Liver (tissue), 9 donors: ENCODE measurements around the gene HNRNPUL2. TPM values are rescaled to one million over a fixed set of nuclear protein-coding genes. Genes with fewer than 3 reads are reported as not detected.

Experiments used
- DNase-seq: peaks from one replicate; pipeline ENCODE4 v3.0.0-alpha.2; 2017; ENCODE audit warnings: low spot score
- H3K27ac ChIP-seq, 2 donors: one replicate each; pipeline ENCODE4 v1.7.0; 2013; ENCODE audit warnings: inconsistent platforms in 2 of 2, low read length in 2 of 2, control low read depth in 1 of 2, low read depth in 1 of 2, mild to moderate bottlenecking in 1 of 2
- H3K27me3 ChIP-seq, 4 donors: one replicate each; pipeline versions ENCODE4 v1.6.1 to v1.7.0; 2013; ENCODE audit warnings: low read length in 3 of 4, inconsistent platforms in 1 of 4, mild to moderate bottlenecking in 1 of 4, moderate library complexity in 1 of 4; ENCODE audit not compliant: control insufficient read depth in 4 of 4, insufficient read depth in 4 of 4
- H3K36me3 ChIP-seq, 4 donors: one replicate each; pipeline versions ENCODE4 v1.6.1 to v1.7.0; 2013; ENCODE audit warnings: low read length in 3 of 4, mild to moderate bottlenecking in 3 of 4, low read depth in 1 of 4, moderate library complexity in 1 of 4; ENCODE audit not compliant: control insufficient read depth in 4 of 4, insufficient read depth in 3 of 4
- H3K4me1 ChIP-seq, 4 donors: one replicate each; pipeline versions ENCODE4 v1.6.1 to v1.7.0; 2013; ENCODE audit warnings: low read length in 3 of 4, mild to moderate bottlenecking in 3 of 4, moderate library complexity in 1 of 4; ENCODE audit not compliant: control insufficient read depth in 4 of 4, insufficient read depth in 4 of 4
- H3K4me3 ChIP-seq, 3 donors: one replicate each; pipeline versions ENCODE4 v1.6.1 to v1.7.0; 2013; ENCODE audit warnings: low read length in 3 of 3, control low read depth in 1 of 3, low read depth in 1 of 3, mild to moderate bottlenecking in 1 of 3
- H3K9ac ChIP-seq, 2 donors: one replicate each; pipeline ENCODE4 v1.7.0; 2013; ENCODE audit warnings: low read length in 2 of 2, mild to moderate bottlenecking in 2 of 2, moderate library complexity in 2 of 2, control low read depth in 1 of 2, low read depth in 1 of 2
- H3K9me3 ChIP-seq, 4 donors: one replicate each; pipeline versions ENCODE4 v1.6.1 to v1.7.0; 2013; ENCODE audit warnings: low read length in 3 of 4; ENCODE audit not compliant: control insufficient read depth in 4 of 4
- EGR1 ChIP-seq, 2 donors: IDR thresholded peaks; 2 replicates each; pipeline ENCODE4 v1.6.1; 2016 to 2018; ENCODE audit warnings: antibody characterized with exemption in 2 of 2, low read depth in 2 of 2
- FOXA1 ChIP-seq: IDR thresholded peaks from 2 replicates; pipeline ENCODE4 v1.6.1; 2016; ENCODE audit warnings: antibody characterized with exemption
- FOXA2 ChIP-seq: IDR thresholded peaks from 2 replicates; pipeline ENCODE4 v1.6.1; 2016; ENCODE audit warnings: antibody characterized with exemption
- GABPA ChIP-seq, 2 donors: IDR thresholded peaks in 1 of 2; conservative IDR thresholded peaks in 1 of 2; 2 replicates each; pipeline ENCODE4 v1.6.1; 2016; ENCODE audit warnings: antibody characterized with exemption in 2 of 2, mild to moderate bottlenecking in 1 of 2, moderate library complexity in 1 of 2
- HNF4A ChIP-seq, 2 donors: conservative IDR thresholded peaks; 2 replicates each; pipeline ENCODE4 v1.6.1; 2016; ENCODE audit warnings: antibody characterized with exemption in 2 of 2, mild to moderate bottlenecking in 2 of 2
- HNF4G ChIP-seq: IDR thresholded peaks from 2 replicates; pipeline ENCODE4 v1.6.1; 2016; ENCODE audit warnings: antibody characterized with exemption
- JUND ChIP-seq, 2 donors: IDR thresholded peaks; 2 replicates each; pipeline ENCODE4 v1.6.1; 2016; ENCODE audit warnings: antibody characterized with exemption in 2 of 2
- NR2F2 ChIP-seq: IDR thresholded peaks from 2 replicates; pipeline ENCODE4 v1.6.1; 2016; ENCODE audit warnings: antibody characterized with exemption
- RAD21 ChIP-seq, 2 donors: IDR thresholded peaks; 2 replicates each; pipeline ENCODE4 v1.6.1; 2016; ENCODE audit warnings: antibody characterized with exemption in 2 of 2, mild to moderate bottlenecking in 2 of 2
- RXRA ChIP-seq, 2 donors: IDR thresholded peaks; 2 replicates each; pipeline ENCODE4 v1.6.1; 2017 to 2018; ENCODE audit warnings: antibody characterized with exemption in 2 of 2, mild to moderate bottlenecking in 1 of 2
- SP1 ChIP-seq: IDR thresholded peaks from 2 replicates; pipeline ENCODE4 v1.6.1; 2018; ENCODE audit warnings: antibody characterized with exemption, mild to moderate bottlenecking
- TAF1 ChIP-seq: conservative IDR thresholded peaks from 2 replicates; pipeline ENCODE4 v1.6.1; 2016; ENCODE audit warnings: antibody characterized with exemption, mild to moderate bottlenecking
- YY1 ChIP-seq: IDR thresholded peaks from 2 replicates; pipeline ENCODE4 v1.6.1; 2016; ENCODE audit warnings: antibody characterized with exemption, mild to moderate bottlenecking
- WGBS: extraction: QIAGEN DNeasy Blood & Tissue Kit; methylation state at CpG from one replicate; pipeline ENCODE4 v1.1.7; 2013; 5-methylcytosine and 5-hydroxymethylcytosine counted together
- polyA plus RNA-seq, 2 donors: library from polyadenylated mRNA; stranded (reverse) in 1 of 2; unstranded in 1 of 2; fragments of 200-250 nt in 1 of 2; fragments of >200 nt in 1 of 2; fragmentation: Nextera tagmentation in 1 of 2; extraction: Ambion mirVana in 1 of 2; gene quantifications; one replicate each; pipeline versions ENCODE4 v1.2.1 to v1.2.3, GENCODE V29; 2013 to 2015
- total RNA-seq, 2 donors: library from RNA; depleted of rRNA; stranded (reverse); fragments of >200 nt; gene quantifications; one replicate each; pipeline ENCODE4 v1.2.3, GENCODE V29; 2014
- TF ChIP-seq, protein P1 (sequence below): IDR thresholded peaks from 2 replicates; pipeline ENCODE4 v1.6.1; 2016; ENCODE audit warnings: antibody characterized with exemption
- TF ChIP-seq, protein P2 (sequence below): IDR thresholded peaks from 2 replicates; pipeline ENCODE4 v1.6.1; 2016; ENCODE audit warnings: antibody characterized with exemption, mild to moderate bottlenecking
- TF ChIP-seq, protein P3 (sequence below): fragments of 150-350 bp; IDR thresholded peaks from 2 replicates; pipeline ENCODE4 v1.5.1; 2017; ENCODE audit warnings: improper control_type of control experiment, low read depth, low read length; ENCODE audit not compliant: missing input control
- TF ChIP-seq, protein P4 (sequence below): IDR thresholded peaks from 2 replicates; pipeline ENCODE4 v1.6.1; 2016; ENCODE audit warnings: antibody characterized with exemption
- TF ChIP-seq, protein P5 (sequence below): IDR thresholded peaks from 2 replicates; pipeline ENCODE4 v1.6.1; 2016; ENCODE audit warnings: antibody characterized with exemption
- donor health status: healthy.
- donor health status: healthy.
- donor health status: healthy.
- donor health status: healthy.
- donor health status: healthy.

HNRNPUL2 gene
- total and polyA plus RNA-seq, 4 donors: 1.3 to 17.0 (median 13.0) TPM

DNA sequence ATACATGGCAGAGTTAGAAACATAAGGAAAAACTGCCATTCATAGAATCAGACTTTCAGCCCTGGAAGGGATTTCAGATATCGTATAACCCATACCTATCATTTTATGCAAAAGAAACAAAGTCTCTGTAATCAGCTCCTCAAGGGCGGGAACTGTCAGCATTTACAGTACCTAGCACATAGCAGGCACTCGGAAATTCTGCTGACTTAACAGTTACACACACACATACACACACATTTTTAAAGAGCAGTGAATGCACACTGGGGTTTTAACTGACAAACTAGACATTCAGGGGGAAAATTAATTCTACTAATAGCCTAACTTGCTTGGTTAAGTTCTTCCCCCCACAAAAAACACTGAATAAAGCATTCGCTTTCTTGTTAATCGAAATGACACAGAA, 11.1 kb downstream of the HNRNPUL2 start:
- Histone ChIP-seq H3K4me3 (no peak overlapping the region), H3K9ac (no peak overlapping the region), H3K4me1 (peaks cover 8 to 45% (median 32%) of the 10 kb centered on the region in 4 donors), H3K36me3 (peaks cover 15 to 61% (median 60%) of the 10 kb centered on the region in 4 donors), H3K27ac (no peak overlapping the region), H3K9me3 (no peaks in the 10 kb centered on the region), H3K27me3 (no peaks in the 10 kb centered on the region)
- 90% methylated on average over 5 of the region's 5 CpGs for WGBS
- no peak for DNase-seq
- no peak for TF ChIP-seq HNF4G
- no peak for TF ChIP-seq SP1
- TF ChIP-seq, protein P1, sequence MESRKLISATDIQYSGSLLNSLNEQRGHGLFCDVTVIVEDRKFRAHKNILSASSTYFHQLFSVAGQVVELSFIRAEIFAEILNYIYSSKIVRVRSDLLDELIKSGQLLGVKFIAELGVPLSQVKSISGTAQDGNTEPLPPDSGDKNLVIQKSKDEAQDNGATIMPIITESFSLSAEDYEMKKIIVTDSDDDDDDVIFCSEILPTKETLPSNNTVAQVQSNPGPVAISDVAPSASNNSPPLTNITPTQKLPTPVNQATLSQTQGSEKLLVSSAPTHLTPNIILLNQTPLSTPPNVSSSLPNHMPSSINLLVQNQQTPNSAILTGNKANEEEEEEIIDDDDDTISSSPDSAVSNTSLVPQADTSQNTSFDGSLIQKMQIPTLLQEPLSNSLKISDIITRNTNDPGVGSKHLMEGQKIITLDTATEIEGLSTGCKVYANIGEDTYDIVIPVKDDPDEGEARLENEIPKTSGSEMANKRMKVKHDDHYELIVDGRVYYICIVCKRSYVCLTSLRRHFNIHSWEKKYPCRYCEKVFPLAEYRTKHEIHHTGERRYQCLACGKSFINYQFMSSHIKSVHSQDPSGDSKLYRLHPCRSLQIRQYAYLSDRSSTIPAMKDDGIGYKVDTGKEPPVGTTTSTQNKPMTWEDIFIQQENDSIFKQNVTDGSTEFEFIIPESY: no peak
- no peak for TF ChIP-seq EGR1 (IDR thresholded peaks at IDR 0.05; ENCODE audit: low read depth in 2 of 2)
- no peak for TF ChIP-seq RAD21 (IDR thresholded peaks at IDR 0.05)
- TF ChIP-seq YY1: no peak
- no peak for TF ChIP-seq HNF4A (conservative IDR thresholded peaks at IDR 0.05)
- TF ChIP-seq, protein P2, sequence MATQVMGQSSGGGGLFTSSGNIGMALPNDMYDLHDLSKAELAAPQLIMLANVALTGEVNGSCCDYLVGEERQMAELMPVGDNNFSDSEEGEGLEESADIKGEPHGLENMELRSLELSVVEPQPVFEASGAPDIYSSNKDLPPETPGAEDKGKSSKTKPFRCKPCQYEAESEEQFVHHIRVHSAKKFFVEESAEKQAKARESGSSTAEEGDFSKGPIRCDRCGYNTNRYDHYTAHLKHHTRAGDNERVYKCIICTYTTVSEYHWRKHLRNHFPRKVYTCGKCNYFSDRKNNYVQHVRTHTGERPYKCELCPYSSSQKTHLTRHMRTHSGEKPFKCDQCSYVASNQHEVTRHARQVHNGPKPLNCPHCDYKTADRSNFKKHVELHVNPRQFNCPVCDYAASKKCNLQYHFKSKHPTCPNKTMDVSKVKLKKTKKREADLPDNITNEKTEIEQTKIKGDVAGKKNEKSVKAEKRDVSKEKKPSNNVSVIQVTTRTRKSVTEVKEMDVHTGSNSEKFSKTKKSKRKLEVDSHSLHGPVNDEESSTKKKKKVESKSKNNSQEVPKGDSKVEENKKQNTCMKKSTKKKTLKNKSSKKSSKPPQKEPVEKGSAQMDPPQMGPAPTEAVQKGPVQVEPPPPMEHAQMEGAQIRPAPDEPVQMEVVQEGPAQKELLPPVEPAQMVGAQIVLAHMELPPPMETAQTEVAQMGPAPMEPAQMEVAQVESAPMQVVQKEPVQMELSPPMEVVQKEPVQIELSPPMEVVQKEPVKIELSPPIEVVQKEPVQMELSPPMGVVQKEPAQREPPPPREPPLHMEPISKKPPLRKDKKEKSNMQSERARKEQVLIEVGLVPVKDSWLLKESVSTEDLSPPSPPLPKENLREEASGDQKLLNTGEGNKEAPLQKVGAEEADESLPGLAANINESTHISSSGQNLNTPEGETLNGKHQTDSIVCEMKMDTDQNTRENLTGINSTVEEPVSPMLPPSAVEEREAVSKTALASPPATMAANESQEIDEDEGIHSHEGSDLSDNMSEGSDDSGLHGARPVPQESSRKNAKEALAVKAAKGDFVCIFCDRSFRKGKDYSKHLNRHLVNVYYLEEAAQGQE: no peak
- TF ChIP-seq, protein P3, sequence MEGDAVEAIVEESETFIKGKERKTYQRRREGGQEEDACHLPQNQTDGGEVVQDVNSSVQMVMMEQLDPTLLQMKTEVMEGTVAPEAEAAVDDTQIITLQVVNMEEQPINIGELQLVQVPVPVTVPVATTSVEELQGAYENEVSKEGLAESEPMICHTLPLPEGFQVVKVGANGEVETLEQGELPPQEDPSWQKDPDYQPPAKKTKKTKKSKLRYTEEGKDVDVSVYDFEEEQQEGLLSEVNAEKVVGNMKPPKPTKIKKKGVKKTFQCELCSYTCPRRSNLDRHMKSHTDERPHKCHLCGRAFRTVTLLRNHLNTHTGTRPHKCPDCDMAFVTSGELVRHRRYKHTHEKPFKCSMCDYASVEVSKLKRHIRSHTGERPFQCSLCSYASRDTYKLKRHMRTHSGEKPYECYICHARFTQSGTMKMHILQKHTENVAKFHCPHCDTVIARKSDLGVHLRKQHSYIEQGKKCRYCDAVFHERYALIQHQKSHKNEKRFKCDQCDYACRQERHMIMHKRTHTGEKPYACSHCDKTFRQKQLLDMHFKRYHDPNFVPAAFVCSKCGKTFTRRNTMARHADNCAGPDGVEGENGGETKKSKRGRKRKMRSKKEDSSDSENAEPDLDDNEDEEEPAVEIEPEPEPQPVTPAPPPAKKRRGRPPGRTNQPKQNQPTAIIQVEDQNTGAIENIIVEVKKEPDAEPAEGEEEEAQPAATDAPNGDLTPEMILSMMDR: no peak
- TF ChIP-seq RXRA (IDR thresholded peaks at IDR 0.05): no peak
- TF ChIP-seq GABPA (IDR thresholded peaks at IDR 0.05 in 1 of 2, conservative IDR thresholded peaks at IDR 0.05 in 1 of 2): no peak
- TF ChIP-seq JUND (IDR thresholded peaks at IDR 0.05): no peak
- TF ChIP-seq, protein P4, sequence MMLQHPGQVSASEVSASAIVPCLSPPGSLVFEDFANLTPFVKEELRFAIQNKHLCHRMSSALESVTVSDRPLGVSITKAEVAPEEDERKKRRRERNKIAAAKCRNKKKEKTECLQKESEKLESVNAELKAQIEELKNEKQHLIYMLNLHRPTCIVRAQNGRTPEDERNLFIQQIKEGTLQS: no peak
- TF ChIP-seq, protein P5, sequence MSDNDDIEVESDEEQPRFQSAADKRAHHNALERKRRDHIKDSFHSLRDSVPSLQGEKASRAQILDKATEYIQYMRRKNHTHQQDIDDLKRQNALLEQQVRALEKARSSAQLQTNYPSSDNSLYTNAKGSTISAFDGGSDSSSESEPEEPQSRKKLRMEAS: no peak
- TF ChIP-seq FOXA1: no peak
- TF ChIP-seq TAF1: no peak
- TF ChIP-seq NR2F2: no peak
- no peak for TF ChIP-seq FOXA2
